ENCODE data around the gene DPM1.

Gene DPM1

DNA sequence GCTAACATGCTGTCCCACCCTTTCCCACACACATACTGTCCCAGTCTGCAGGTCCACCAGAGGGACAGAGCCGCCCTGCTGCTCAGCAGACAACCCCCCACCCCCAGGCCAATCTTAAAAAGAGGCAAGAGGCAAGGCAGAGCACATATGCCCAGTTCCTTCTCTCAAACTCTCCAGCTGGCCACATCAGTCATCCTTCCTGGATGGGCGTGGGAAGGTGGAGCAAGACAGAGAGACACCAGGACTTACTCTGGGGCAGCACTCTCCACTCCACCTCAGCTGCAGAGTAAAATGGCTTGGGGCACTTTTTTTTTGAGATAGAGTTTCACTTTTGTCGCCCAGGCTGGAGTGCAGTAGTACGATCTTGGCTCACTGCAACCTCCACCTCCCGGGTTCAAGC is 11.1 kb upstream of the DPM1 start:
- TF ChIP-seq, protein P1, sequence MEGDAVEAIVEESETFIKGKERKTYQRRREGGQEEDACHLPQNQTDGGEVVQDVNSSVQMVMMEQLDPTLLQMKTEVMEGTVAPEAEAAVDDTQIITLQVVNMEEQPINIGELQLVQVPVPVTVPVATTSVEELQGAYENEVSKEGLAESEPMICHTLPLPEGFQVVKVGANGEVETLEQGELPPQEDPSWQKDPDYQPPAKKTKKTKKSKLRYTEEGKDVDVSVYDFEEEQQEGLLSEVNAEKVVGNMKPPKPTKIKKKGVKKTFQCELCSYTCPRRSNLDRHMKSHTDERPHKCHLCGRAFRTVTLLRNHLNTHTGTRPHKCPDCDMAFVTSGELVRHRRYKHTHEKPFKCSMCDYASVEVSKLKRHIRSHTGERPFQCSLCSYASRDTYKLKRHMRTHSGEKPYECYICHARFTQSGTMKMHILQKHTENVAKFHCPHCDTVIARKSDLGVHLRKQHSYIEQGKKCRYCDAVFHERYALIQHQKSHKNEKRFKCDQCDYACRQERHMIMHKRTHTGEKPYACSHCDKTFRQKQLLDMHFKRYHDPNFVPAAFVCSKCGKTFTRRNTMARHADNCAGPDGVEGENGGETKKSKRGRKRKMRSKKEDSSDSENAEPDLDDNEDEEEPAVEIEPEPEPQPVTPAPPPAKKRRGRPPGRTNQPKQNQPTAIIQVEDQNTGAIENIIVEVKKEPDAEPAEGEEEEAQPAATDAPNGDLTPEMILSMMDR (IDR thresholded peaks at IDR 0.05; ENCODE audit: low read depth, low read length, missing control alignments), result no peak
- H3K4me3 ChIP-seq (ENCODE audit: low read depth, low read length), result no peak overlapping the region
- no peak for DNase-seq (ENCODE audit: low read depth)

DNA sequence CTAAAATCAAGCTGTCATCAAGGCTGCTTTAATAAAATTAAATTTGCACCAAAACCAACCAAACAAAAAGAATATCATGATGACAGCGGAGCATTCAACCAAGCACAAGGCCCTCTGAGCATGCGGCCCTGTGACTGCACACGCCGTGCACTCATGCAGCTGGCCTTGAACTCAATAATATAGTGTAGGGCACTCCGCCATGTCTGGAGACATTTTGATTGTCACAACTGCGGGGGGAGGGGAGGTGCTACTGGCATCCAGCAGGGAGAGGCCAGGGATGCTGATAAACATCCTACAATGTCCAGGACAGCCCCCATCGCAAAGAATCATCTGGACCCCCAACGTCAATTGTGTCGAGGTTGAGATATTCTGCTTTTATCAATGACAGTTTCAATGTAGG is 10.0 kb upstream of the DPM1 start:
- TF ChIP-seq, protein P1 (IDR thresholded peaks at IDR 0.05; ENCODE audit: low read depth, low read length, missing control alignments), result no peak
- no peak for DNase-seq (ENCODE audit: low read depth)
- no peak overlapping the region for H3K4me3 ChIP-seq (ENCODE audit: low read depth, low read length)

DNA sequence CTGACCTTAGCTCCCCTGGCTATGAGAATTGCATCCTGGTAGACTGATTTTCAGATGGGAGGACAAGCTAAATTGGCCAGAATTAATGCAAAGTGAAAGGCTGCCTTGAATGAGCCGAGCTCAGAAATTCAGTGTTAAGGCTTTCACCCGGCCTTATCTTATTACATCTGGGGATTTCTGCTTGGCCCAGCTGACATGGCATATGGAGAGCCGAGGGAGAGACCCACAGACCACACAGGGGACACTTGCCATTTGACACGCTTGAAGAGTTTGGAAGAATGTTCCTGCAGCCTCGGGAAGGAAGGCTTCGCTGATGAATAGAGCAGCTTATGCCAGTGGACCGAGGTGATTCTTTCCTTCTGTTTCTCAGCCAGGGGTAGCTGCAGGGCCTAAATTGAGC is 9.3 kb upstream of the DPM1 start:
- TF ChIP-seq, protein P1 (IDR thresholded peaks at IDR 0.05; ENCODE audit: low read depth, low read length, missing control alignments), result no peak
- H3K4me3 ChIP-seq (ENCODE audit: low read depth, low read length), result no peak overlapping the region
- no peak for DNase-seq (ENCODE audit: low read depth)

DNA sequence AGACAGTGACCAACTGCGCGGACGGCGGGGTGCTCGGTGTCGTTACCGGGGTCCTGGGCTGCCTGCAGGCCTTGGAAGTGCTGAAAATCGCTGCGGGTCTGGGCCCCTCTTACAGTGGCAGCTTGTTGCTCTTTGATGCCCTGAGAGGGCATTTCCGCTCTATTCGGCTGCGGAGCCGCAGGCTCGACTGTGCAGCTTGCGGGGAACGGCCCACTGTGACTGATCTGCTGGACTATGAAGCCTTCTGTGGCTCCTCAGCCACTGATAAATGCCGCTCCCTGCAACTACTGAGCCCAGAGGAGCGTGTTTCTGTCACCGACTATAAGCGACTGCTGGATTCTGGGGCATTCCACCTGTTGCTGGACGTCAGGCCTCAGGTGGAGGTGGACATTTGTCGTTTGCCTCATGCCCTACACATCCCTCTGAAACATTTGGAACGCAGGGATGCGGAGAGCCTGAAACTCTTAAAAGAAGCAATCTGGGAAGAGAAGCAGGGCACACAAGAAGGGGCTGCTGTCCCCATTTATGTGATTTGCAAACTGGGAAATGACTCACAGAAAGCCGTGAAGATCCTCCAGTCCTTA is 1.3 kb upstream of the DPM1 start:
- DNase-seq (ENCODE audit: low read depth), result no peak
- TF ChIP-seq, protein P1 (IDR thresholded peaks at IDR 0.05; ENCODE audit: low read depth, low read length, missing control alignments), result no peak
- H3K4me3 ChIP-seq (ENCODE audit: low read depth, low read length), result peak overlapping the region; percentile 96

DNA sequence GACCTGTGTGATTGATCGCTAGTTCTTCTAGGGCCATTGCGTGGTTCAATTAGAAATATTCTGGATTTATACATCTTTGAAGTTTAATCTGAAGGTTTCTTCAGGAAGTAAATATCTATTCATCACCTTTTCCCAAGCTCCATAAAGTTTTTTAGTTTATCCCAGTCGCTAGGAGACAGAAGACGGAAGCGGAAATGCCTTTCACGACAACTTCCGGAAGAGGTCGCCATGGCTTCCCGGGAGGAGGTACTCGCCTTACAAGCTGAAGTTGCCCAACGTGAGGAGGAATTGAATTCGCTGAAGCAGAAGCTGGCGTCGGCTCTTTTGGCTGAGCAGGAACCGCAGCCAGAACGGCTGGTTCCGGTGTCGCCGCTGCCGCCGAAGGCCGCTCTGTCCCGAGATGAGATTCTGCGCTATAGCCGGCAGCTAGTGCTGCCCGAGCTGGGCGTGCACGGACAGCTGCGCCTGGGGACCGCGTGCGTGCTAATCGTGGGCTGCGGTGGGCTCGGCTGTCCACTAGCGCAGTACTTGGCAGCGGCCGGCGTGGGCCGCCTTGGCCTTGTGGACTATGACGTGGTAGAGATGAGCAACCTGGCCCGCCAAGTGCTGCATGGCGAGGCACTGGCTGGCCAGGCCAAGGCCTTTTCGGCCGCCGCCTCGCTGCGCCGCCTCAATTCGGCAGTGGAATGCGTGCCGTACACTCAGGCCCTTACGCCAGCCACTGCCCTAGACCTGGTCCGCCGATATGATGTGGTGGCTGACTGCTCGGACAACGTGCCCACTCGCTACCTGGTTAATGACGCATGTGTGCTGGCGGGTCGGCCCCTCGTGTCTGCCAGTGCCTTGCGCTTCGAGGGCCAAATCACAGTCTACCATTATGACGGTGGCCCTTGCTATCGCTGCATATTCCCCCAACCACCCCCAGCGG is 547 bp upstream of the DPM1 start, which contains the start of gene MOCS3:
MOCS3 (plus strand) TSS at position 204 of the 928 bp plus-strand sequence; CDS start at position 229, 25 bp downstream.
- H3K4me3 ChIP-seq (ENCODE audit: low read depth, low read length), result peak within 1 kb of the TSS; percentile 96
- peak; percentile 83 for DNase-seq (ENCODE audit: low read depth)

DNA sequence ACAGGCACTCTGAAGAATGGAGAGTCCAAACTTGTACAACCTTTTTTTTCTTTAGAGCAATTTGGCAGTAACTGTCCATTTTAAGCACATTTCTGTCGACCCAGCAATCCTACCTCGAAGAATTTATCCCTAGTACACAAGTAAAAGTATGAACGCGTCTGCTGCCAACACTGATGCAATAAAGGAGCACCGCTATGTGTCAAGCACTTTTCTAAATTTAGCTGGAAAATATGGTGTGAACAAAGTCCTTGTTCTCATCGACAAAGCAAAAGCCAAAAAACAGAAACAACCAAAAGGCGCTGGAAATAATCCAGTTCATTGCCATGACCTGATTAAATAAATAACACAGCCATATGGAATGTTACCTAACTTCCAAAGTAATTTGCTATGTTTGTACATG is 1.1 kb downstream of the DPM1 start:
- H3K4me3 ChIP-seq (ENCODE audit: low read depth, low read length), result peak overlapping the region; percentile 96
- no peak for DNase-seq (ENCODE audit: low read depth)
- TF ChIP-seq, protein P1 (IDR thresholded peaks at IDR 0.05; ENCODE audit: low read depth, low read length, missing control alignments), result no peak

More for the DNA sequence above, 547 bp upstream of the DPM1 start, which contains the start of gene MOCS3:
- TF ChIP-seq, protein P1 (IDR thresholded peaks at IDR 0.05; ENCODE audit: low read depth, low read length, missing control alignments), result no peak
